Endothelial cell of umbilical vein (primary cell): ENCODE measurements around the gene C20orf141. TPM values are rescaled to one million over a fixed set of nuclear protein-coding genes. Genes with fewer than 3 reads are reported as not detected.

Experiments used
- BruUV-seq: library from RNA; stranded (reverse); fragments of 400-500 nt; replicated peaks from 2 replicates; lab custom pipeline; 2021; lab: Mats Ljungman, UMichigan
- CTCF ChIA-PET: fragments of 300-600, 350-600 bp; sonication (Branson Sonifier 250); formaldehyde crosslinking; loops from one replicate; lab custom pipeline; 2021; ENCODE audit warnings: antibody characterized with exemption, inconsistent platforms; lab: Charles Lee
- POLR2A ChIA-PET: fragments of 300-600, 350-600 bp; sonication (Branson Sonifier 250); formaldehyde crosslinking; loops from one replicate; lab custom pipeline; 2021; ENCODE audit warnings: antibody characterized with exemption, inconsistent platforms; lab: Charles Lee
- DNase-seq: peaks from one replicate; pipeline ENCODE4 v3.0.0-alpha.2; 2011; ENCODE audit warnings: low read depth, low spot score
- FAIRE-seq: peaks from 2 replicates; lab custom pipeline; 2011; peaks lifted over from hg19 to GRCh38; lab: Jason Lieb, UNC
- H2AFZ ChIP-seq: 2 replicates; pipeline ENCODE4 v1.6.0; 2012; ENCODE audit warnings: low read depth, low read length, control low read depth, inconsistent platforms
- H3K27ac ChIP-seq: 2 replicates; pipeline ENCODE4 v1.5.1; 2011; ENCODE audit warnings: low read depth, mild to moderate bottlenecking, control low read depth, low read length, moderate library complexity; ENCODE audit not compliant: insufficient read depth
- H3K27me3 ChIP-seq, 2 experiments: 2 replicates each; pipeline versions ENCODE4 v1.6.0 to v1.6.1; 2011; ENCODE audit warnings: low read length in 2 of 2, mixed read lengths in 1 of 2; ENCODE audit not compliant: control insufficient read depth in 2 of 2, insufficient read depth in 2 of 2
- H3K36me3 ChIP-seq, 2 experiments: 2 replicates in 1 of 2; 3 replicates in 1 of 2; pipeline ENCODE4 v1.5.1; 2011; ENCODE audit warnings: low read length in 2 of 2, mild to moderate bottlenecking in 1 of 2, moderate library complexity in 1 of 2; ENCODE audit not compliant: control insufficient read depth in 2 of 2, insufficient read depth in 2 of 2; ENCODE audit errors: extremely low read depth in 1 of 2
- H3K4me1 ChIP-seq: 3 replicates; pipeline ENCODE4 v1.5.1; 2011; ENCODE audit warnings: mild to moderate bottlenecking, low read length; ENCODE audit not compliant: control insufficient read depth, insufficient read depth; ENCODE audit errors: extremely low read depth
- H3K4me2 ChIP-seq: 2 replicates; pipeline ENCODE4 v1.6.1; 2011; ENCODE audit warnings: low read length, control low read depth, mixed read lengths; ENCODE audit not compliant: insufficient read depth
- H3K4me3 ChIP-seq, 3 experiments: fragments of 200-600 bp in 1 of 3; sonication (generic), shearing (Covaris generic) in 1 of 3; replicated peaks in 1 of 3; 2 replicates each; pipeline ENCODE4 v1.5.1; 2011 to 2016; ENCODE audit warnings: control low read depth in 3 of 3, low read length in 3 of 3, mild to moderate bottlenecking in 2 of 3, inconsistent platforms in 1 of 3, low read depth in 1 of 3, moderate library complexity in 1 of 3; ENCODE audit not compliant: insufficient read depth in 1 of 3
- H3K79me2 ChIP-seq: 2 replicates; pipeline ENCODE4 v1.6.0; 2012; ENCODE audit warnings: low read length, inconsistent platforms; ENCODE audit not compliant: control insufficient read depth, insufficient read depth
- H3K9ac ChIP-seq: replicated peaks from 2 replicates; pipeline ENCODE3; 2011; ENCODE audit warnings: low read length, control low read depth; ENCODE audit not compliant: insufficient read depth; ENCODE audit errors: extremely low read depth
- H3K9me1 ChIP-seq: replicated peaks from 3 replicates; pipeline ENCODE4 v1.6.0; 2011; ENCODE audit warnings: mild to moderate bottlenecking, low read length; ENCODE audit not compliant: control insufficient read depth, insufficient read depth; ENCODE audit errors: extremely low read depth
- H3K9me3 ChIP-seq: replicated peaks from 2 replicates; pipeline ENCODE4 v1.5.1; 2012; ENCODE audit warnings: low read length, inconsistent platforms; ENCODE audit not compliant: control insufficient read depth, insufficient read depth
- H4K20me1 ChIP-seq: replicated peaks from 2 replicates; pipeline ENCODE3; 2011; ENCODE audit warnings: mild to moderate bottlenecking, low read length; ENCODE audit not compliant: control insufficient read depth, insufficient read depth; ENCODE audit errors: extremely low read depth
- CTCF ChIP-seq, 2 donors: IDR thresholded peaks; 1 replicate in 1 of 2; 2 replicates in 1 of 2; pipeline ENCODE4 v1.5.1; 2011; ENCODE audit warnings: low read length in 2 of 2, mild to moderate bottlenecking in 2 of 2, moderate library complexity in 2 of 2, control low read depth in 1 of 2, inconsistent platforms in 1 of 2, low read depth in 1 of 2; ENCODE audit not compliant: insufficient read depth in 1 of 2; ENCODE audit errors: extremely low read depth in 1 of 2
- EZH2 ChIP-seq: IDR thresholded peaks from 2 replicates; pipeline ENCODE4 v1.6.1; 2012; ENCODE audit warnings: borderline replicate concordance, low read depth, mild to moderate bottlenecking, moderate library complexity, low read length, inconsistent platforms; ENCODE audit not compliant: severe bottlenecking
- FOS ChIP-seq: IDR thresholded peaks from 2 replicates; pipeline ENCODE4 v1.6.1; 2011; ENCODE audit warnings: mild to moderate bottlenecking, low read length, moderate library complexity, borderline replicate concordance; ENCODE audit not compliant: insufficient read depth
- GATA2 ChIP-seq: IDR thresholded peaks from 2 replicates; pipeline ENCODE4 v1.7.0; 2011; ENCODE audit warnings: low read depth, mild to moderate bottlenecking, moderate library complexity, mixed read lengths, low read length; ENCODE audit not compliant: insufficient read length, insufficient read depth
- JUN ChIP-seq: IDR thresholded peaks from 2 replicates; pipeline ENCODE4 v1.6.1; 2011; ENCODE audit warnings: borderline replicate concordance, low read depth; ENCODE audit not compliant: insufficient read length, insufficient read depth
- MAX ChIP-seq: IDR thresholded peaks from 2 replicates; pipeline ENCODE4 v1.6.1; 2011; ENCODE audit not compliant: insufficient read depth, insufficient read length
- MYC ChIP-seq: IDR thresholded peaks from one replicate; pipeline ENCODE4 v1.6.1; 2011; ENCODE audit warnings: mild to moderate bottlenecking, low read depth, low read length
- POLR2A ChIP-seq: IDR thresholded peaks from 2 replicates; pipeline ENCODE4 v1.6.1; 2012; ENCODE audit warnings: low read depth, mild to moderate bottlenecking, control low read depth, low read length
- POLR2AphosphoS5 ChIP-seq: IDR thresholded peaks from 2 replicates; pipeline ENCODE4 v1.6.1; 2012; ENCODE audit warnings: low read depth, mild to moderate bottlenecking, control low read depth, low read length, moderate library complexity; ENCODE audit not compliant: insufficient read depth
- dilution Hi-C: fragments of 300-500 bp; cut with MboI; formaldehyde crosslinking; loops from one replicate; pipeline ENCODE4 v1.15.0; 2019; ENCODE audit warnings: low sequenced_read_pairs; ENCODE audit not compliant: extremely low pct_ligation_motif_present
- intact Hi-C: fragments of 100-400 bp; cut with micrococcal nuclease; formaldehyde crosslinking; loops from one replicate; pipeline ENCODE4 v1.10.0; 2022
- polyA plus RNA-seq, 4 experiments: library from polyadenylated mRNA; depleted of rRNA in 3 of 4; stranded (reverse) in 3 of 4; unstranded in 1 of 4; fragments of >200 nt; gene quantifications; 2 replicates each; pipeline versions ENCODE4 v1.2.1 to v1.2.3, GENCODE V29; 2011 to 2012; ENCODE audit warnings: missing spikeins in 1 of 4
- total RNA-seq: library from RNA; stranded (reverse); gene quantifications from 2 replicates; pipeline ENCODE4 v1.2.3, GENCODE V29; 2021

C20orf141 gene
- total and polyA plus RNA-seq, 2 donors (not counting 3 experiments of a cell fraction or from before 2014, with no cell fraction given) = not detected

DNA sequence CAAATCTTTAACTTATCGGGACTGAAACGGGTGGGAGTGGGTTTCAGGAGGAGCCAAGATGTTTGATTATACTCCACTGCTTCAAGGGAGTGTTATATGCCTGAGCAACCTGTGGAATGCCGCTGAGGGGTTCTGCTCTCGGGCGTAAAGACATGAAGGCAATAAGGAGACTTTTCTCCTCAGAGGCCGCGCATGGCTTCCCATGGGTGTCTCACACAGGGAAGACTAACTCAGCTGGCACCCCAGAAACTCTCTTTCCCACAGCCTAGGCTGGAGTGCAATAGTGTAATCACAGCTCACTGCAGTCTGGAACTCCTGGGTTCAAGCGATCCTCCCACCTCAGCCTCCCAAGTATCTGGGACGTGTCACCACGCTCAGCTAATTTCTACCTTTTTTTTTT is 5.1 kb upstream of the C20orf141 start:
- H3K36me3 ChIP-seq = no peaks in the 10 kb centered on the region
- H3K9me1 ChIP-seq = no peaks in the 10 kb centered on the region
- H3K27me3 ChIP-seq = peaks cover 22 to 46% of the 10 kb centered on the region in 2 experiments
- H3K9me3 ChIP-seq = peaks cover 1% of the 10 kb centered on the region
- ChIA-PET POLR2A (no interaction called here), CTCF (no interaction called here)
- no peak for DNase-seq
- dilution Hi-C loops (no loop called here), intact Hi-C loops (no loop called here)
- H4K20me1 ChIP-seq = no peaks in the 10 kb centered on the region
- no peak for FAIRE-seq
- H2AFZ ChIP-seq = no peak overlapping the region
- H3K4me3 ChIP-seq = no peak overlapping the region
- H3K4me1 ChIP-seq = no peaks in the 10 kb centered on the region
- TF ChIP-seq CTCF (IDR thresholded peaks at IDR 0.05; ENCODE audit: extremely low read depth in 1 of 2, insufficient read depth in 1 of 2, low read depth in 1 of 2, low read length in 2 of 2) (no peak), MAX (no peak), FOS (no peak), POLR2AphosphoS5 (no peak), EZH2 (no peak), POLR2A (no peak), JUN (no peak), MYC (no peak), GATA2 (no peak)
- no peaks in the 10 kb centered on the region for H3K79me2 ChIP-seq
- BruUV-seq = no TSS peak
- no peak overlapping the region for H3K9ac ChIP-seq
- H3K27ac ChIP-seq = no peak overlapping the region
- no peak overlapping the region for H3K4me2 ChIP-seq
